HG02840 (cell line): ENCODE data around the gene CELF4.

Source experiments
- ATAC-seq: cut with Tn5 transposase; IDR thresholded peaks from one replicate; pipeline ENCODE4 v1.9.1; 2021; ENCODE audit warnings: mild to moderate bottlenecking, moderate library complexity, moderate number of reproducible peaks; ENCODE audit not compliant: unreplicated experiment, low FRiP score

CELF4 gene

GRCh38 chr18:37550118-37550875, 15.3 kb downstream of the CELF4 start:
- no peak for ATAC-seq

- ATAC-seq: no peak
Observed at GRCh38 chr18:37548679-37549289, 16.8 kb downstream of the CELF4 start.

- ATAC-seq: no peak
Observed at GRCh38 chr18:37547196-37547827, 18.3 kb downstream of the CELF4 start.

- ATAC-seq: no peak
Observed at GRCh38 chr18:37546651-37547050, 18.9 kb downstream of the CELF4 start.

GRCh38 chr18:37546272-37546537, 19.4 kb downstream of the CELF4 start:
- no peak for ATAC-seq

- no peak for ATAC-seq
Observed at GRCh38 chr18:37545461-37546271, 19.9 kb downstream of the CELF4 start.

- ATAC-seq: no peak
Observed at GRCh38 chr18:37544713-37545112, 20.9 kb downstream of the CELF4 start.

GRCh38 chr18:37544217-37544616, 21.4 kb downstream of the CELF4 start:
- ATAC-seq: no peak

- ATAC-seq: no peak
Observed at GRCh38 chr18:37543321-37543720, 22.3 kb downstream of the CELF4 start.

- ATAC-seq: no peak
Observed at GRCh38 chr18:37541517-37541916, 24.1 kb downstream of the CELF4 start.

GRCh38 chr18:37540424-37541138, 25.0 kb downstream of the CELF4 start:
- ATAC-seq: no peak

- no peak for ATAC-seq
Observed at GRCh38 chr18:37539236-37539635, 26.4 kb downstream of the CELF4 start.

- ATAC-seq: no peak
Observed at GRCh38 chr18:37538526-37539205, 26.9 kb downstream of the CELF4 start.

- no peak for ATAC-seq
Observed at GRCh38 chr18:37537868-37538525, 27.6 kb downstream of the CELF4 start.

- no peak for ATAC-seq
Observed at GRCh38 chr18:37536656-37537055, 28.9 kb downstream of the CELF4 start.

- ATAC-seq: no peak
Observed at GRCh38 chr18:37535968-37536367, 29.6 kb downstream of the CELF4 start.

GRCh38 chr18:37534627-37535026, 31.0 kb downstream of the CELF4 start:
- ATAC-seq: no peak

- no peak for ATAC-seq
Observed at GRCh38 chr18:37533647-37534584, 31.7 kb downstream of the CELF4 start.
